GM06990 (cell line): ENCODE data around the gene ADGRA1.

Experiments
- DNase-seq: peaks from one replicate; pipeline ENCODE4 v3.0.0-alpha.2; 2011; ENCODE audit not compliant: insufficient read length; ENCODE audit errors: extremely low read depth
- H3K27me3 ChIP-seq: replicated peaks from 2 replicates; pipeline ENCODE4 v1.6.0; 2011; ENCODE audit warnings: low read length; ENCODE audit not compliant: control insufficient read depth, insufficient read depth
- H3K36me3 ChIP-seq: 2 replicates; pipeline ENCODE4 v1.5.1; 2011; ENCODE audit warnings: low read length; ENCODE audit not compliant: control insufficient read depth, insufficient read depth
- H3K4me3 ChIP-seq: replicated peaks from 2 replicates; pipeline ENCODE4 v1.5.1; 2011; ENCODE audit warnings: low read depth, mild to moderate bottlenecking, control low read depth, low read length
- CTCF ChIP-seq: IDR thresholded peaks from 2 replicates; pipeline ENCODE4 v1.5.1; 2011; ENCODE audit warnings: low read length, control low read depth, mild to moderate bottlenecking, inconsistent platforms; ENCODE audit not compliant: insufficient read depth, poor library complexity, severe bottlenecking

Gene ADGRA1

GRCh38 chr10:133080683-133081040 is 7.1 kb upstream of the ADGRA1 start:
- TF ChIP-seq CTCF = no peak
- no peaks in the 10 kb centered on the region for H3K27me3 ChIP-seq
- no peak overlapping the region for H3K4me3 ChIP-seq
- DNase-seq = no peak
- no peaks in the 10 kb centered on the region for H3K36me3 ChIP-seq

- no peak overlapping the region for H3K4me3 ChIP-seq
- TF ChIP-seq CTCF = no peak
- H3K36me3 ChIP-seq = no peaks in the 10 kb centered on the region
- H3K27me3 ChIP-seq = no peaks in the 10 kb centered on the region
- DNase-seq = no peak
These were observed 6.1 kb upstream of the ADGRA1 start for GRCh38 chr10:133081636-133082035.

GRCh38 chr10:133082685-133083421 is 4.9 kb upstream of the ADGRA1 start:
- Histone ChIP-seq H3K36me3 (no peaks in the 10 kb centered on the region), H3K4me3 (no peak overlapping the region), H3K27me3 (no peaks in the 10 kb centered on the region)
- no peak for DNase-seq
- no peak for TF ChIP-seq CTCF

GRCh38 chr10:133083422-133084100 is 4.2 kb upstream of the ADGRA1 start:
- no peaks in the 10 kb centered on the region for H3K27me3 ChIP-seq
- TF ChIP-seq CTCF = no peak
- no peaks in the 10 kb centered on the region for H3K36me3 ChIP-seq
- H3K4me3 ChIP-seq = no peak overlapping the region
- DNase-seq = no peak

GRCh38 chr10:133084491-133084890 is 3.2 kb upstream of the ADGRA1 start:
- H3K36me3 ChIP-seq = no peaks in the 10 kb centered on the region
- TF ChIP-seq CTCF = no peak
- DNase-seq = no peak
- H3K27me3 ChIP-seq = no peaks in the 10 kb centered on the region
- no peak overlapping the region for H3K4me3 ChIP-seq
